GM23338 (cell line): ENCODE measurements around the gene PCSK5.

Experiments used
- REST ChIP-seq: IDR thresholded peaks from one replicate; pipeline ENCODE4 v1.6.1; 2018; ENCODE audit warnings: antibody characterized with exemption; ENCODE audit not compliant: unreplicated experiment
- TF ChIP-seq, protein P1 (sequence below), 2 experiments: fragments of 200-600 bp in 1 of 2; sonication (generic) in 1 of 2; conservative IDR thresholded peaks; 2 replicates each; pipeline versions ENCODE4 v1.5.1 to v1.6.1; 2016 to 2017; ENCODE audit warnings: antibody characterized with exemption in 2 of 2, low read depth in 2 of 2, mild to moderate bottlenecking in 2 of 2, moderate library complexity in 1 of 2

DNA sequence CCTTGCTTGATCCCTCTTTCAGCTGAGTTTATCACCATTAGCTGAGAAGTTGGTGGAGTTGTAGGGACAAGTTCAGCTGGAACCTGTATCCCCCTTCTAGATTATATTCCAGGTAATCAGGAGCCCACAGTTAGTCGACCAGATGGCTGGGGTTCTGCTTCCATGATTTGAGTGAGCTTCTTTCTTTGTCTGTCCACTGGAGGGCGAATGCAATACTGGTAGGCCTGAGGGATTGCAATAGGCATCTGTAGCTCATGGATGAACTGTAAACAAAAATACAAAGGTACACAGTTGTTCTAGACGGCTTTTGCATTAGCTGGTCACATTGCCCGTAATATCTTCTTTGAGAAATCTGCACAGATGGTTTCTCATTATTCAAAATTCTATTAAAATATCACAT lies 88.9 kb downstream of the PCSK5 start:
- TF ChIP-seq, protein P1, sequence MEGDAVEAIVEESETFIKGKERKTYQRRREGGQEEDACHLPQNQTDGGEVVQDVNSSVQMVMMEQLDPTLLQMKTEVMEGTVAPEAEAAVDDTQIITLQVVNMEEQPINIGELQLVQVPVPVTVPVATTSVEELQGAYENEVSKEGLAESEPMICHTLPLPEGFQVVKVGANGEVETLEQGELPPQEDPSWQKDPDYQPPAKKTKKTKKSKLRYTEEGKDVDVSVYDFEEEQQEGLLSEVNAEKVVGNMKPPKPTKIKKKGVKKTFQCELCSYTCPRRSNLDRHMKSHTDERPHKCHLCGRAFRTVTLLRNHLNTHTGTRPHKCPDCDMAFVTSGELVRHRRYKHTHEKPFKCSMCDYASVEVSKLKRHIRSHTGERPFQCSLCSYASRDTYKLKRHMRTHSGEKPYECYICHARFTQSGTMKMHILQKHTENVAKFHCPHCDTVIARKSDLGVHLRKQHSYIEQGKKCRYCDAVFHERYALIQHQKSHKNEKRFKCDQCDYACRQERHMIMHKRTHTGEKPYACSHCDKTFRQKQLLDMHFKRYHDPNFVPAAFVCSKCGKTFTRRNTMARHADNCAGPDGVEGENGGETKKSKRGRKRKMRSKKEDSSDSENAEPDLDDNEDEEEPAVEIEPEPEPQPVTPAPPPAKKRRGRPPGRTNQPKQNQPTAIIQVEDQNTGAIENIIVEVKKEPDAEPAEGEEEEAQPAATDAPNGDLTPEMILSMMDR (conservative IDR thresholded peaks at IDR 0.05; ENCODE audit: low read depth in 2 of 2): peak; percentile 58 to 64
- no peak for TF ChIP-seq REST
